NCI-H2196 treated with DMSO at 0.1 percent for 48 hours (cell line): ENCODE results near the gene DNAAF1.
"Not testable (repeated sequence)": the region's sequence is repeated elsewhere in the genome, so short reads cannot be mapped to it uniquely, and the experiment has no call there.

Source experiments
- DNase-seq: peaks from one replicate; lab custom pipeline; 2025; ENCODE audit not compliant: unreplicated experiment; lab: John Stamatoyannopoulos, UW

DNAAF1 gene

GRCh38 chr16:84205123-84205522, 60.0 kb downstream of the DNAAF1 start:
- DNase-seq: not testable (repeated sequence)

- DNase-seq: no peak
These were observed 61.0 kb downstream of the DNAAF1 start for GRCh38 chr16:84205976-84206691.

DNA sequence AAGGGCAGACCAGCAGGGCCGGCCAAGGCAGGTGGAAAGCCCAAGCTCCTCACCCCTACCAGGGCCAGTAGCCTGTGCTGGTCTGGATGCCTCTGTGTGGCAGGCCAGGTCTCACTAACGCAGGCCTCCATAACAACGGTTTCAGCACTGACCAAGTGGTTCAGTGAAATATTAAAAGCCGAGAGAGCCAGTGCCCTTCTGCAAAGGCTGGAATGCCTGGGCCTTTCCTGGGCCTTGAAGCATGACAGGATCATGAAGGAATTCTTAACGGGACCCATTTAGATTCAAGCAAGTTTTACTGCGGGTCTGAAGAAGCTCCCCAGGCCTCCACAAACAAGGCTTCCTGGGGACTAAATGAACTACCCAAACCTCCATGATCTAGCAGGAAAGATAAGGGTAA, 62.1 kb downstream of the DNAAF1 start:
- no peak for DNase-seq

DNA sequence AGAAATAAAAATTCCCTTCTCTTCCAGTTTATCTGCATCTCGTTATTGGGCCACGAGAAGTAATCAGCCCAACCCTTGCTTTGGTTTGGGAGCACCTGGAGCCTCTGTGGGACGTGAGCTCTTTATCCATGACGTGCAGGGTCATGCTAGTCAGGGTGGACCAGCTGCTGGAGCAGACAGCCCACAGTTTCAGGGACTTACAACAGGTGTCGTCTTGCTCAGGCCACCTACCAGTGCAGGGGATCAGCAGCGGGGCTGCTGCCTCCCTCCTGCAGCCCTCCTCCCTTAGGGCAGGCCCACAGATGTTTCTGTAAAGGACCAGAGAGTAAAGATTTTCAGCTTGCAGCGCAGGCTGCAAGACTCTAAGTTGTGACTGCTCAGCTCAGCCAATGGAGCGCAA, 62.8 kb downstream of the DNAAF1 start:
- no peak for DNase-seq

GRCh38 chr16:84209989-84210388, 64.9 kb downstream of the DNAAF1 start:
- DNase-seq: no peak

GRCh38 chr16:84212154-84212553, 67.0 kb downstream of the DNAAF1 start:
- DNase-seq: no peak

- no peak for DNase-seq
These were observed 67.5 kb downstream of the DNAAF1 start for GRCh38 chr16:84212631-84213030.

DNA sequence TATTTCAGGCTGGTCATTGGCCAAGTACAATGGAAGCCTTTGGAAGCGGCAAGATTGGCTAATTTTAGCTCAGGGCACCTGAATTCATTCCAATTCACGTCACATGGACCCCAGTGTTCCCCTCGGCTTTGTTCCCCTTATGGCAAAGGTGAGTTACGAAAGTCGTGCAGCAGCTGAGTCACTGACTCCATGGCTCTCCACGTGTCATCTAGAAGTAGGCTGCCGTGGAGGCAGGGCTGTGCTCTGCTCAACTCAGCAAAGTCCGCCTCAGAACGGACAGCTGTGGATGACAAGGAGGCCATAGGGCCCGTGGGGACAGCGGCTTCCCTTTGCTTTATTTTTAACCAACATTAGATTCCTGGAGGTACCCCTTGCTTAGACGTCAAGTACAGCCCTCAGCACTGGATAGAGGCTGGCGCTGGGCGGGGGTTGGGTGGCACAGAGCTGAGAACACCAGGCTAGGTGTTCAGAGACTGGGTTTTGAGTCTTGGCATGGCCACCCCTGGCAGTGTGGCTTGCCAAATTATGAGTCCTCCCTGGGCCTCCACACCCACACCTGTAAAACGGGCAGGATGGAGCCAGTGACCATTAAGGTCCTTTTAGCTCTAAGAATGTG, 69.5 kb downstream of the DNAAF1 start:
- DNase-seq: no peak

DNA sequence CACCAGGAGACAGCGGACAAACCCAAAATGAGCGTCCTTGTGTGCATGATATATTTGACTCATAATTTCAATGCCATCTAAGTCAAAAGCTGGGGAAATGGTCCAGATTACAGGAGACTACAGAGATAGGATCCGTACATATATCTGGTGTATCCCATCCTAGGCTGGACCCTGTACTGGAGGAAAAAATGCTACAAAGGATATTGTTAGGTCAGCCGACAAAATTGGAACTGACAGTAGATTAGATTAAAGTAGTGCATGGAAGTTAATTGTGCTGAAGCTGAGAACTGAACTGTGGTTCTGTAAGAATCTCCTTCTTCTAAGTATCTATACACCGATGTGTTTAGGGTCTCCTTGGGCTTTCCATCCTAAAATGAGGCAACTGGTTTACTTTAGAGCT, 70.4 kb downstream of the DNAAF1 start:
- DNase-seq: no peak

DNA sequence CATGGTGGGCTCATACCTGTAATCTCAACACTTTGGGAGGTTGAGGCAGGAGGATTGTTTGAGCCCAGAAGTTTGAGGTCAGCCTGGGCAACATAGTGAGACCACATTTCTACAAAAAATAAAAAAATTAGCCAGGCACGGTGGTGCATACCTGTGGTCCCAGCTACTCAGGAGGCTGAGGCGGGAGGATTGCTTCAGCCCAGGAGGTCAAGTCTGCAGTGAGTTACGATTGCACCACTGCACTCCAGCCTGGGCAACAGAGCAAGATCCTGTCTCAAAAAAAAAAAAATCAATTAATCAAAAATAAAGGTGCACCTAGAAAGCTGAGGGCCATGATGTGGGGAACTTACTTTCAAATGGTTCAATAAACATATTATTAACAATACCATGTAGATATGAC, 71.0 kb downstream of the DNAAF1 start:
- not testable (repeated sequence) for DNase-seq

- DNase-seq: no peak
These were observed 73.2 kb downstream of the DNAAF1 start for GRCh38 chr16:84218176-84218823.

DNA sequence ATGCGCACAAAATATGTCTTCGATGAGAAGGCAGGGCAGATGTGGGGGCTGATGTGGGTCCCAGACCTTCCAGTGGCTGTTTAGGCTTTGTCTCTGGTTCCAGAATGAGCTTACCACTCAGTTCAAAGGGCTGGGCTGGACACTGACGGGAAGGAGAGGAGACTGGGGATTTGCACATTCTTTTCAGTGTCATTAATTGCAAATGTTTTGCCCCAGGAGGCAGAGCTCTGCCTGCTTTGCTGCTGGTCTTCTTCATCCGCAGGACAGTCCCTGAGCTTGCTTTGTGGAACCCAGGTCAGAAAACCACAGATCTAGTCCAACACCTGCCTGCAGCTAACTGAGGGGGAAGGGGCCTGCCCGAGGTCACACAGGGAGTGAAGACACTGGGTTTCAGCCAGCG, 73.8 kb downstream of the DNAAF1 start:
- no peak for DNase-seq

DNA sequence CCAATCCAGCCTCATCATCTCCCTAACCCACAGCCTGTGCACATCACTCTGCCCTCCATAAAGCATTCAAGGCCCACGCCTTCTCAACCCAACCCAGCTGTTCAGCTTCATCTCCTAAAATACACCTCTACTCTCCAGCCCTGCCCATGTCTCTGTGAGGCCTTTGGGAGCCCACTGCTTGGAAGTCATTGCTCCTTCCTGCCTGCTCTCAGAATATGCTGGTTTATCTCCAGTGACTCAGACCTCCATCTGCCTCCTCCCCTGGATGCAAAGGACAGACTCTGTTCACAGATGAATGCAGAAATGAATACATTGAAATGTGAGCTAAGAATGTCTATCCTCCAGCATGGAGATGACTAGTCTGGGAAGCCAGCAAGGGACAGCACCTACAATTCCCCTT, 75.7 kb downstream of the DNAAF1 start:
- DNase-seq: no peak

- no peak for DNase-seq
These were observed 78.3 kb downstream of the DNAAF1 start for GRCh38 chr16:84223456-84223855.

GRCh38 chr16:84224554-84224953, 79.4 kb downstream of the DNAAF1 start:
- DNase-seq: no peak

GRCh38 chr16:84225126-84225525, 80.0 kb downstream of the DNAAF1 start:
- DNase-seq: no peak

- no peak for DNase-seq
These were observed 80.5 kb downstream of the DNAAF1 start for GRCh38 chr16:84225571-84225970.

- DNase-seq: no peak
These were observed 80.9 kb downstream of the DNAAF1 start for GRCh38 chr16:84226026-84226425.
